ENCODE results near the gene SCUBE1. TPM values are rescaled to one million over a fixed set of nuclear protein-coding genes. Genes with fewer than 3 reads are reported as not detected.

Gene SCUBE1
- polyA plus RNA-seq, 1 of the 3 experiments (the other 2 are of a cell fraction) = 0.56 TPM

DNA sequence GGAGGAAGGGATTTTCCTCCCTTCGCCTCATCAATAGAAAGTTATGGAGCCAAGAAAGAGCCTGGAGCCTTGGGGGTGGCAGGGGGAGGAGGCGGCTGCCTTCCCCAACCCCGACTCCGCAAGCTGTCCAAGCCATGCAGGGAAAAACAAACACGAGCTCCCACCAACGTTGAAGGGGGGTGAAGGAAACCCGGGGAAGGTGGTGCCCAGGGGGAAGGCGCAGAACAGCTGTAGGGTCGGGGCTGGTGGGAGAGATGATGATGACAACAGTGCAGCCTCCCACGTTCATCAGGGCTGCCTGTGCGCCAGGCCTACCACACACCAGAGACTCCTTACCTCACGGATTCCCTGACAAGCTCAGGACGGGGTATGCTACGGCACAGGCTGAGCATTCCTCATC, 73.5 kb downstream of the SCUBE1 start:
- Histone ChIP-seq H3K4me1 (ENCODE audit: control insufficient read depth in 1 of 2, insufficient read depth in 2 of 2, low read depth in 1 of 2, low read length in 1 of 2) (peaks cover 0 to 53% of the 10 kb centered on the region in 2 experiments; a peak in 1 of 4 replicates), H3K9ac (no peak overlapping the region), H3K27ac (ENCODE audit: low read depth in 2 of 2, low read length in 1 of 2) (peak overlapping the region in 1 of 2 experiments; percentile 94; a peak in 2 of 4 replicates), H3K9me2 (no peaks in the 10 kb centered on the region), H3K36me3 (replicated peaks in 1 of 2; ENCODE audit: control insufficient read depth in 1 of 2, insufficient read depth in 2 of 2, low read length in 1 of 2) (no peaks in the 10 kb centered on the region), H3K4me3 (ENCODE audit: low read depth in 2 of 2, low read length in 1 of 2) (no peak overlapping the region), H3K27me3 (ENCODE audit: insufficient read depth) (no peaks in the 10 kb centered on the region), H2AFZ (ENCODE audit: low read depth) (no peak overlapping the region), H3K79me2 (ENCODE audit: insufficient read depth) (no peaks in the 10 kb centered on the region), H3F3A (replicated peaks; ENCODE audit: insufficient read depth) (no peaks in the 10 kb centered on the region), H3K9me3 (no peaks in the 10 kb centered on the region), H3K4me2 (no peak overlapping the region), H4K20me1 (ENCODE audit: insufficient read depth) (no peaks in the 10 kb centered on the region)
- 71% methylated on average over 13 of the region's 14 CpGs for WGBS (ENCODE audit: low lambda C conversion rate)
- ChIA-PET POLR2A (interaction anchor here (1.1 kb wide), 1 partner anchor 11 kb away, joined by 3 read pairs; no protein-coding TSS in a partner anchor), CTCF (interaction anchor here (0.8 to 11.1 kb wide), 7 partner anchors 10 to 119 kb away, joined by 3 to 207 read pairs (median 3); partner anchors contain the start of gene SCUBE1)
- DNase-seq = no peak
- TF ChIP-seq CHD2 (IDR thresholded peaks at IDR 0.05; ENCODE audit: low read length, partially characterized antibody) (no peak), SMC3 (IDR thresholded peaks at IDR 0.05; ENCODE audit: low read depth, low read length) (no peak), FOXJ3 (CRISPR knock-in tag; IDR thresholded peaks at IDR 0.05) (no peak), GABPA (IDR thresholded peaks at IDR 0.05; ENCODE audit: low read depth) (no peak), FOSL2 (IDR thresholded peaks at IDR 0.05; ENCODE audit: borderline replicate concordance, low read depth) (no peak), NRF1 (IDR thresholded peaks at IDR 0.05; ENCODE audit: low read depth, low read length) (no peak), RXRA (IDR thresholded peaks at IDR 0.05; ENCODE audit: borderline replicate concordance, low read depth) (no peak)
- TF ChIP-seq, protein P1, sequence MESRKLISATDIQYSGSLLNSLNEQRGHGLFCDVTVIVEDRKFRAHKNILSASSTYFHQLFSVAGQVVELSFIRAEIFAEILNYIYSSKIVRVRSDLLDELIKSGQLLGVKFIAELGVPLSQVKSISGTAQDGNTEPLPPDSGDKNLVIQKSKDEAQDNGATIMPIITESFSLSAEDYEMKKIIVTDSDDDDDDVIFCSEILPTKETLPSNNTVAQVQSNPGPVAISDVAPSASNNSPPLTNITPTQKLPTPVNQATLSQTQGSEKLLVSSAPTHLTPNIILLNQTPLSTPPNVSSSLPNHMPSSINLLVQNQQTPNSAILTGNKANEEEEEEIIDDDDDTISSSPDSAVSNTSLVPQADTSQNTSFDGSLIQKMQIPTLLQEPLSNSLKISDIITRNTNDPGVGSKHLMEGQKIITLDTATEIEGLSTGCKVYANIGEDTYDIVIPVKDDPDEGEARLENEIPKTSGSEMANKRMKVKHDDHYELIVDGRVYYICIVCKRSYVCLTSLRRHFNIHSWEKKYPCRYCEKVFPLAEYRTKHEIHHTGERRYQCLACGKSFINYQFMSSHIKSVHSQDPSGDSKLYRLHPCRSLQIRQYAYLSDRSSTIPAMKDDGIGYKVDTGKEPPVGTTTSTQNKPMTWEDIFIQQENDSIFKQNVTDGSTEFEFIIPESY (IDR thresholded peaks at IDR 0.05; ENCODE audit: borderline replicate concordance, low read depth) = no peak
- TF ChIP-seq, protein P2, sequence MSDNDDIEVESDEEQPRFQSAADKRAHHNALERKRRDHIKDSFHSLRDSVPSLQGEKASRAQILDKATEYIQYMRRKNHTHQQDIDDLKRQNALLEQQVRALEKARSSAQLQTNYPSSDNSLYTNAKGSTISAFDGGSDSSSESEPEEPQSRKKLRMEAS (IDR thresholded peaks at IDR 0.05; ENCODE audit: low read depth) = no peak
- TF ChIP-seq, protein P3, sequence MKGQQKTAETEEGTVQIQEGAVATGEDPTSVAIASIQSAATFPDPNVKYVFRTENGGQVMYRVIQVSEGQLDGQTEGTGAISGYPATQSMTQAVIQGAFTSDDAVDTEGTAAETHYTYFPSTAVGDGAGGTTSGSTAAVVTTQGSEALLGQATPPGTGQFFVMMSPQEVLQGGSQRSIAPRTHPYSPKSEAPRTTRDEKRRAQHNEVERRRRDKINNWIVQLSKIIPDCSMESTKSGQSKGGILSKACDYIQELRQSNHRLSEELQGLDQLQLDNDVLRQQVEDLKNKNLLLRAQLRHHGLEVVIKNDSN (IDR thresholded peaks at IDR 0.05; ENCODE audit: borderline replicate concordance, low read depth) = no peak

DNA sequence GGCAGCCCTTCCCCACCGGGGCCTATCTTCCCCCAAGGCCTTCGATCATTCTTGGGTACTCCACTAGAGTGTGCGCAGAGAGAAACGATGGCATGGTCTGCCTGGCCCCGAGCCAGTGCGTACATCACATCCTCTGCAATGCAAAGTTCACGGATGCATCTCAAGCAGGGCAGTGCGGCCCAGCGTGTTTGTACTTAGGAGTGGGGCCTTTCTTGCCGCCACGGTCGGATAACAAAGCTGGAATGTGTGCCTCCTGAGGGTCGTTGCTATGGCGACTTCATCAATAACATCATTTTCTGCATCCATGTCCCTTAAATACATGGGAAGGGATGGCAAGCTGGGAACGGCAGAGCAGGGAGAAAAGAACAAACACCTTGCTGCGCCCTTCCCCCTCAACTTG, 73.9 kb downstream of the SCUBE1 start:
- H3K4me1 ChIP-seq (ENCODE audit: control insufficient read depth in 1 of 2, insufficient read depth in 2 of 2, low read depth in 1 of 2, low read length in 1 of 2) = peaks cover 0 to 53% of the 10 kb centered on the region in 2 experiments; a peak in 1 of 4 replicates
- no peak overlapping the region for H3K9ac ChIP-seq
- peak overlapping the region in 1 of 2 experiments; percentile 94; a peak in 2 of 4 replicates for H3K27ac ChIP-seq (ENCODE audit: low read depth in 2 of 2, low read length in 1 of 2)
- WGBS (ENCODE audit: low lambda C conversion rate) = 60% methylated on average over 4 of the region's 16 CpGs
- no peak overlapping the region for H3K4me2 ChIP-seq
- H3K27me3 ChIP-seq (ENCODE audit: insufficient read depth) = no peaks in the 10 kb centered on the region
- H3K9me3 ChIP-seq = no peaks in the 10 kb centered on the region
- no peaks in the 10 kb centered on the region for H3F3A ChIP-seq (replicated peaks; ENCODE audit: insufficient read depth)
- no peaks in the 10 kb centered on the region for H3K9me2 ChIP-seq
- ChIA-PET CTCF (interaction anchor here (1.8 to 11.1 kb wide), 3 partner anchors 37 to 117 kb away, joined by 6 to 207 read pairs (median 69); partner anchors contain the start of gene SCUBE1), POLR2A (interaction anchor here (1.1 kb wide), 1 partner anchor 11 kb away, joined by 3 read pairs; no protein-coding TSS in a partner anchor)
- no peaks in the 10 kb centered on the region for H3K36me3 ChIP-seq (replicated peaks in 1 of 2; ENCODE audit: control insufficient read depth in 1 of 2, insufficient read depth in 2 of 2, low read length in 1 of 2)
- no peak overlapping the region for H3K4me3 ChIP-seq (ENCODE audit: low read depth in 2 of 2, low read length in 1 of 2)
- no peaks in the 10 kb centered on the region for H3K79me2 ChIP-seq (ENCODE audit: insufficient read depth)
- H4K20me1 ChIP-seq (ENCODE audit: insufficient read depth) = no peaks in the 10 kb centered on the region
- no peak for DNase-seq
- no peak overlapping the region for H2AFZ ChIP-seq (ENCODE audit: low read depth)
- TF ChIP-seq GABPA (IDR thresholded peaks at IDR 0.05; ENCODE audit: low read depth) (no peak), SIN3A (IDR thresholded peaks at IDR 0.05; ENCODE audit: borderline replicate concordance, low read depth, low read length) (no peak), MEF2A (IDR thresholded peaks at IDR 0.05; ENCODE audit: borderline replicate concordance, low read depth) (no peak), CHD2 (IDR thresholded peaks at IDR 0.05; ENCODE audit: low read length, partially characterized antibody) (no peak), TCF12 (IDR thresholded peaks at IDR 0.05) (no peak), FOXM1 (IDR thresholded peaks at IDR 0.05; ENCODE audit: low read depth) (no peak), RCOR1 (IDR thresholded peaks at IDR 0.05; ENCODE audit: low read length) (no peak), EP300 (IDR thresholded peaks at IDR 0.05; ENCODE audit: borderline replicate concordance in 1 of 2, low read depth in 1 of 2, low read length in 1 of 2) (no peak), ELF1 (IDR thresholded peaks at IDR 0.05) (no peak), MXI1 (IDR thresholded peaks at IDR 0.05; ENCODE audit: low read depth, low read length) (no peak), FOXJ3 (CRISPR knock-in tag; IDR thresholded peaks at IDR 0.05) (no peak)
- TF ChIP-seq, protein P4, sequence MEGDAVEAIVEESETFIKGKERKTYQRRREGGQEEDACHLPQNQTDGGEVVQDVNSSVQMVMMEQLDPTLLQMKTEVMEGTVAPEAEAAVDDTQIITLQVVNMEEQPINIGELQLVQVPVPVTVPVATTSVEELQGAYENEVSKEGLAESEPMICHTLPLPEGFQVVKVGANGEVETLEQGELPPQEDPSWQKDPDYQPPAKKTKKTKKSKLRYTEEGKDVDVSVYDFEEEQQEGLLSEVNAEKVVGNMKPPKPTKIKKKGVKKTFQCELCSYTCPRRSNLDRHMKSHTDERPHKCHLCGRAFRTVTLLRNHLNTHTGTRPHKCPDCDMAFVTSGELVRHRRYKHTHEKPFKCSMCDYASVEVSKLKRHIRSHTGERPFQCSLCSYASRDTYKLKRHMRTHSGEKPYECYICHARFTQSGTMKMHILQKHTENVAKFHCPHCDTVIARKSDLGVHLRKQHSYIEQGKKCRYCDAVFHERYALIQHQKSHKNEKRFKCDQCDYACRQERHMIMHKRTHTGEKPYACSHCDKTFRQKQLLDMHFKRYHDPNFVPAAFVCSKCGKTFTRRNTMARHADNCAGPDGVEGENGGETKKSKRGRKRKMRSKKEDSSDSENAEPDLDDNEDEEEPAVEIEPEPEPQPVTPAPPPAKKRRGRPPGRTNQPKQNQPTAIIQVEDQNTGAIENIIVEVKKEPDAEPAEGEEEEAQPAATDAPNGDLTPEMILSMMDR (IDR thresholded peaks at IDR 0.05) = no peak
- TF ChIP-seq, protein P3 (IDR thresholded peaks at IDR 0.05; ENCODE audit: borderline replicate concordance, low read depth) = no peak
- TF ChIP-seq, protein P1 (IDR thresholded peaks at IDR 0.05; ENCODE audit: borderline replicate concordance, low read depth) = no peak

Measured in SK-N-SH (cell line).